Kidney (tissue), 14 donors: ENCODE data around the gene HBP1. TPM values are rescaled to one million over a fixed set of nuclear protein-coding genes. Genes with fewer than 3 reads are reported as not detected.

Experiments used
- DNase-seq, 5 donors: peaks; one replicate each; pipeline ENCODE4 v3.0.0-alpha.2; 2013 to 2020
- FAIRE-seq: peaks from 2 replicates; lab custom pipeline; 2012; peaks lifted over from hg19 to GRCh38; lab: Jason Lieb, UNC
- H3K27ac ChIP-seq, 2 donors: one replicate each; pipeline ENCODE4 v1.7.0; 2013; ENCODE audit warnings: low read depth in 2 of 2, low read length in 2 of 2, inconsistent platforms in 1 of 2
- H3K27me3 ChIP-seq: one replicate; pipeline ENCODE4 v1.7.1; 2013; ENCODE audit warnings: low read length, inconsistent platforms; ENCODE audit not compliant: control insufficient read depth, insufficient read depth
- H3K36me3 ChIP-seq, 3 donors: one replicate each; pipeline versions ENCODE4 v1.7.0 to v1.7.1; 2013; ENCODE audit warnings: low read length in 3 of 3, control low read depth in 1 of 3, inconsistent platforms in 1 of 3; ENCODE audit not compliant: insufficient read depth in 3 of 3, control insufficient read depth in 2 of 3
- H3K4me1 ChIP-seq, 3 donors: one replicate each; pipeline versions ENCODE4 v1.7.0 to v1.7.1; 2013; ENCODE audit warnings: low read length in 3 of 3, inconsistent platforms in 1 of 3, low read depth in 1 of 3; ENCODE audit not compliant: control insufficient read depth in 2 of 3, insufficient read depth in 2 of 3
- H3K4me3 ChIP-seq, 3 donors: one replicate each; pipeline versions ENCODE4 v1.7.0 to v1.8.1; 2013; ENCODE audit warnings: low read length in 3 of 3, control low read depth in 1 of 3, inconsistent platforms in 1 of 3
- H3K9ac ChIP-seq, 3 donors: one replicate each; pipeline versions ENCODE4 v1.7.0 to v1.7.1; 2013; ENCODE audit warnings: low read length in 3 of 3, control low read depth in 1 of 3, inconsistent platforms in 1 of 3
- H3K9me3 ChIP-seq, 3 donors: one replicate each; pipeline versions ENCODE4 v1.7.0 to v1.7.1; 2013; ENCODE audit warnings: low read length in 3 of 3, control low read depth in 1 of 3, inconsistent platforms in 1 of 3; ENCODE audit not compliant: control insufficient read depth in 2 of 3, insufficient read depth in 1 of 3
- CTCF ChIP-seq: IDR thresholded peaks from 3 replicates; pipeline ENCODE4 v1.5.1; 2012; ENCODE audit warnings: mild to moderate bottlenecking, moderate library complexity, borderline replicate concordance; ENCODE audit not compliant: insufficient read depth; ENCODE audit errors: extremely low read depth
- intact Hi-C: fragments of 100-400 bp; cut with DNase I; formaldehyde crosslinking; loops from one replicate; pipeline ENCODE4 v1.11.1; 2022
- polyA plus RNA-seq: library from polyadenylated mRNA; stranded (reverse); fragments of 350-450 nt; fragmentation: Illumina TruSeq; extraction: RNeasy Lipid Tissue Mini Kit (QIAGEN cat#74804); gene quantifications from one replicate; pipeline ENCODE4 v1.2.3, GENCODE V29; 2014; ENCODE audit warnings: low read depth, low replicate concordance; ENCODE audit not compliant: insufficient read depth
- total RNA-seq: library from RNA; stranded (reverse); fragmentation: NEBNext Ultra II Directional; extraction: Animal tissue kit (Norgen Biotek cat#: 25700); gene quantifications from one replicate; pipeline ENCODE4 v1.2.1, GENCODE V29; 2021
- donor health status: control.
- donor health status: control.
- donor health status: control.
- donor health status: control.
- donor health status: control.
- donor health status: DM: yes; HTN: yes; CAD: no.
- donor health status: Normal renal cell carcinoma (clear cell type).

Gene HBP1
- total and polyA plus RNA-seq, 2 donors from 2014 or later: 29.3 to 64.4 TPM

- FAIRE-seq (peak; percentile 90), DNase-seq (peak in 4 of 5 donors; percentile 70 to 87 (median 76))
- Histone ChIP-seq H3K4me3 (no peak overlapping the region), H3K9ac (no peak overlapping the region), H3K27ac (no peak overlapping the region), H3K27me3 (no peaks in the 10 kb centered on the region), H3K36me3 (no peaks in the 10 kb centered on the region), H3K4me1 (no peaks in the 10 kb centered on the region), H3K9me3 (no peaks in the 10 kb centered on the region)
- intact Hi-C loops: no loop called here
- TF ChIP-seq CTCF: peak; percentile 61
These were observed 18.3 kb upstream of the HBP1 start for GRCh38 chr7:107150375-107151073.

DNA sequence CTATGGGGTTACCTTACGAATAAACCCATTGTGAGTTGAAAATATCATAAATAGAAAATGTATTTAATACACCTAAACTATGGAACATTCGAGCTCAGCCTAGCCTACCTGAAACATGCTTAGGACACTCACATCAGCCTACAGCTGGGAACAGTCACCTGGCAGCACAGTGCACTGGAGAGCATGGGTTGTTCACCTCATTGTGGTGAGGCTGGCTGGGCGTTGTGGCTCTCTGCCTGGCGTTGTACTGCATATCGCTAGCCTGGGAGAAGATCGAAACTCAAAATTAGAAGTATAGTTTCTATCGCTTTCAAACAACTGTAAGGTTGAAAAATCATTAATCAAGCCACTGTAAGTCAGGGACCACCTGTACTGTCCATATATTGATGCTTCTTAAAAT, 17.3 kb upstream of the HBP1 start:
- Histone ChIP-seq H3K27ac (no peak overlapping the region), H3K36me3 (no peaks in the 10 kb centered on the region), H3K9ac (no peak overlapping the region), H3K9me3 (no peaks in the 10 kb centered on the region), H3K4me3 (no peak overlapping the region), H3K4me1 (no peaks in the 10 kb centered on the region), H3K27me3 (no peaks in the 10 kb centered on the region)
- no peak for TF ChIP-seq CTCF
- FAIRE-seq (no peak), DNase-seq (no peak)
- intact Hi-C loops: no loop called here

DNA sequence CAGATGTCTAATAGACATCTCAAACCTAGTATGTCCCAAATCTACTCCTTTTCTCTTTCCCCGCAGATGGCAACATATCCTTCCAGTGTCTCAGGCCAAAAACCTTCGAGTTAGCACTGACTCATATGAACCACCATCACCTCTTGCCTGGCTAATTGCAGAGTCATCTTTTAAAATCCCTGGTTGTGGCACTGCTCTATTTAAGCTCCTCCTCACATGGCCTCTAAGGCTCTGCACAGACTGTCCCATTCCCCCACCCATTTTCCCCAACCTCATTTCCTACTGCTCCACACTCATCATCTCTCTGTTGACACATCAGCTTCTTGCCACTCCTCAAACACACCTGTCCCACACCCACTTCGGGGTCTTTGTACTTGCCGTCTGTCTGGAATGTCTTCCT, 16.8 kb upstream of the HBP1 start:
- Histone ChIP-seq H3K36me3 (no peaks in the 10 kb centered on the region), H3K9ac (no peak overlapping the region), H3K27me3 (no peaks in the 10 kb centered on the region), H3K4me3 (no peak overlapping the region), H3K27ac (no peak overlapping the region), H3K4me1 (no peaks in the 10 kb centered on the region), H3K9me3 (no peaks in the 10 kb centered on the region)
- DNase-seq (no peak), FAIRE-seq (no peak)
- TF ChIP-seq CTCF: no peak
- intact Hi-C loops: no loop called here
